ENCODE measurements around the gene NDFIP1.
"Not testable (repeated sequence)": the region's sequence is repeated elsewhere in the genome, so short reads cannot be mapped to it uniquely, and the experiment has no call there.

The NDFIP1 gene

DNA sequence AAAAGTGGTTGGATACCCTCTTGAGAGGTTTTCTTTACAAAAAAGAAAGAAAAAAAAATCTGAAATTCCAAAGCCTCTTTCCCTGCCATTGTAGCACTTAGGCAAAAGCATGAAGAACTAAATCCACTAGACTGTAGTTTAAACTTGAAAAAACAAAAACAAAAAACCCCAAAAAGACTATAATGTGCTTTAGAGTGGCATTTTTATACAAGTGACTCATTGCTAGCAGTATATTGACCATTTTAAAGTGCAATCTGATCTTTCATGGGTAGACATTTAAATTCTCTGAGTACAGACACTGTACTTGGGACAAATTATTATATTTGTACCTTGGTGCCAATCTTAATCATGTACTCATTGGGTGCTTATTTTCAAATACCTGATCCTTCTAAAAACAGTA, 50.8 kb downstream of the NDFIP1 start:
- no peak for FAIRE-seq

DNA sequence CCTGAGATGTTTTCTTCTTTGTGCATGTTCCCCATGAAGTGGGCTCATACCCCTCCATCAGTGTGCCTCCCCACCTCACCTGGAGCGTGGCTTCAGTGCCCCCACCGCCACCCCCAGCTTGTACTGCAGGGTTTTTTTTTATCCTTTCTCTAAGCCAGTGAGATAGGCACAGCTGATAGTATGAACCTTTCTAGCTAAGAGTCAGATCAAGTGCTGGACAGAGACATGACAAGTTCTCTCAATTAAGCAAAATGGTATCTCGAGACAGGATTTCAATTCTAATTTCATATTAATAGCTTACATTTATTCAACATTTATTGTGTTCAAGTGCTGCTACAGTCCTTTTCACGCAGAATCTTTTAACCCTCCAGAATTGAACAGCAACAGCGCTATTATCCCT, 55.7 kb downstream of the NDFIP1 start:
- no peak for FAIRE-seq

DNA sequence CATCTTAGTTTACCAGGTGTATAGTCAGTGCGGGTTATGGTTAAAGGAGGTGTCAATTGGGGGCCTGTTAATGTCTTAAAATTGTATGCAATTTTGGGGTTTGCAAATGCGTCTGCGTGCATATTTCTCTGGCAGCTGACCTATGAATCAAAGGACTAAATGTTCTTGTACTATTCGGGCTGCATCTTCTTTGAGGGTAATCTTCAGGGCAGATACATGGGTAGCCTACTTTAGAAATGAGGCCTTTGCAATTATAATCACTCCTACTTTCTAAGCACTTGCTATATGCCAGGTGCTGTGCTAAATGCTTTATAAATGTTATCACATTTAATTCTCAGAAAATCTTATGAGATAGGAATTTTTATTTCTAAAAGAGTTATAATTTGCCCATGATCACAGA, 58.2 kb downstream of the NDFIP1 start:
- no peak for FAIRE-seq

DNA sequence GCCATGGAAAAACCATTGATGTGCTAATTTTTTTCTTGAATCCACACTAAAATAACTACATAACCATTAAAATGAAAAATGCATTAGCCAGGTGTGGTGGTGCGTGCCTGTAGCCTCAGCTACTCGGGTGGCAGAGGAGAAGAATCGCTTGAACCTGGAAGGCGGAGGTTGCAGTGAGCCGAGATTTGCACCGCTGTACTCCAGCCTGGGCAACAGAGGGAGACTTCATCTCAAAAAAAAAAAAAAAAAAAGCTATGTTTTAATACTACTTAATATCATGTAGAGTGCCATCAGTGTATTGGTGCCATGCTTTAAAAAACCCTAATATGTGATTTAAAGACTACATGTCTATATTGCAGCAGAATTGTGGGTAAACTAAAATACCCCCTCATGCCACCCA, 58.9 kb downstream of the NDFIP1 start:
- no peak for FAIRE-seq

DNA sequence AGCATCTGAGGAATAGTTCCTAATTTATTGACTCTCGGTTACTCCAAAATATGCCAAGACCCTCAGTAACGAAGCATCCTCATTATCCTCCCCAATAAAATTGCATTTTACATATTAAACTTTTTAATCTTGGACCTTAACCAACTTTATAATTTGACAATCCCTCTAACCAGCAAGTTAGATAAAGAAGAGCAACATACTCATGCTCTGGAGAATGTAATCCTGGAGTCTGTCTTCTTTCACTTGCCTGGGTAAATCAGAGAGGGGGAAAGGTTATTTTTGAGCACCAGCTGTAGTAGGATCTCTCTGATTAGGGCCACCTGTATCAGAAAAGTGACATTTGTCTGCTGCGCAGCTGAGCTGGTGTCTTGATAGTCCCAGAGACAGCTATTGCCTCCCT, 59.8 kb downstream of the NDFIP1 start:
- FAIRE-seq = no peak

DNA sequence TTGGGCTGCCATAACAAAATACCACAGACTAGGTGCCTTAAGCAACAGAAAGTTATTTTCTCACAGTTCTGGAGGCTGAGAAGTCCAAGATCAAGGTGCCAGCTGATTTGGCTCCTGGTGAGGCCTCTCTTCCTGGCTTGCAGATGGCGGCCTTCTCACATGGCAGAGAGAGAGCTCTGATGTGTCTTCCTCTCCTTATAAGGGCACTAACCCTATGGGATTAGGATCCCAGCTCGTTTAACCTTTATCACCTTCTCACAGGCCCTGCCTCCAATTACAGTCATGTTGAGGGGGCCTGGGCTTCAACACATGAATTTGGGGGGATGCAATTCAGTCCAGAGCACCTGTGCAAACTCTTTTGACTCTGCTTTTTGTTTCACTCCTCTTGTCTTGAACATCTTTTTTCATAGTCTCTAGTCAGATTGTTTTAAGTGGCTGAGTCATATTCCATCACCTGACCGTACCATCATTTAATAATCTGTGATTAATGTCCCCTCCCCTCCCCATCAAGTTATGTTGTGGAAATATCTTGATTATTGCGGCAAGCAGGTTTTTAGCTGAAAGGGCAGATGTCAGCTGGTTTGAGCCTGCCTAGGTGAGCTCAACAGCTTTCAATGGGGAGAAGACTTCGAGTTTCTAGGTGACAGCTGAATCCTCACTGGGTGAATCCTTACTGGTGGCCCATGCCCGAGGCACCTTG, 61.8 kb downstream of the NDFIP1 start:
- FAIRE-seq = no peak

DNA sequence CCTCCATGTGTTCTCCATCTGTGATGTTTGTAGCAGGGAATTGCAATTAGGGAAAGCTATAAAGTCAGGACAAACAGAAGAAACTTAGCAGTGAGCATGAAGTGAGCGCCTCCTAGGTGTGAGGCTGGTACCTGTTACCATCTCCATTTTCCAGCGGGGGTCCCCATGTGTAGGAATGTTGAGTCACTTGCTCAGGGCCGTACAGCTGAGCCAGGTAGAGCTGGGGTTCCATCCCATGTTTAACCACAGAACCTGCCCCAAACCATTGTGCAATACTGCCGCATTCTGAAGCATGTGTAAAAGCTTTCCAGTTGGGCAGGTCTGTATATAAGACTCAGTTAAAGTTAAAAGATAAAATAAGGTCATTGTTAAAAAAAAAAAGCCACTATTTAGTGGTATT, 62.7 kb downstream of the NDFIP1 start:
- no peak for FAIRE-seq

DNA sequence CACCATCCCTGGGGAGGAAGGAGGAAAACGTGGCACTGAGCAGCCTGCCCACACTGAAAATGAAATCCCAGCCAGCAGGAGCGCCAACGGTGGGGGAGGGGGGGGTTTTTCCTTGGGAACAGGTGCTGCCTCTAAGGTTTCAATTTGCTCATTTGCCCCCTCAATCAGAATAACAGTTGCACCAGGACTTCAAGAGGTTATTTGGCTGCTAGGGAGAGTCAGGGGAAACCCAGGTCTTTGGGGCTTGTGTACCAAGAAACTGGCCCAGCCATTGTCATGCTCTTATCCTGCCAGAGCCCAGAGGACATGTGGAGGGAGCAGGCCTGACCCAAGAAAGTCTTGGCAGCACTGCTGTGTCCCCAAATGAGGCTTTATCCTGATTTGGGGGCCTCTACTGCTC, 66.5 kb downstream of the NDFIP1 start:
- FAIRE-seq = no peak

DNA sequence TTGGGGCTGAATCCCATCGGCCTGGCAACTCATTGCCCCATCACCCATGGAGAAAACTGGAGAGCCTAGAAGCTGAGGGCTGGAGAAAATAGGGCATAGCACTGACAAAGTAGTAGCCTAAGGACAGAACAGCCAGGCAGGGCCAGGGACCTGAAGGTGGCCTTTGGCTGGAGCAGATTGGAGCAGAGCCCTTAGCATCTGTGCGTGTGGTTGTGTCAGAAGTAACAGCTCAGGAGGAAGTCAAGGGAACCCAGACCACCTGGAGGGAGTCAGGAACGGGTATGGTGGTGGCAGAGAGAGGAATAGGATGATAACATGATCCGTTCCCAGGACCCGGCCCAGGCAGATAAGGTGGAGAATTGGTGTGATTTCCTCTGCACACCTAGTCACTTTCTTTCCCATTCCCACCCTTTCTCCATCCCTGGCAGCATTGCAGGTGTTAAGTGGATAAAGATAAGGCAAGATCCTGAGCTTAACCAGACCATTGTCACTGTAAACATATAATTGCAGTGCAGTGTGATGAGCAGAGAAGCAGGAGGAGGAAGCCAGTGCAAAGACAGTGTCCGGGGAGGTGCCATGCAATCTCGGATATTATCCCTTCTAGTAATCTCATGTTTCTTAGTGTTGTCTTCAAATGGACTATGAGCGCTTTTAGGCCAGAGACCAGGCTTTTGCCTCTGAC, 67.0 kb downstream of the NDFIP1 start:
- FAIRE-seq = no peak

DNA sequence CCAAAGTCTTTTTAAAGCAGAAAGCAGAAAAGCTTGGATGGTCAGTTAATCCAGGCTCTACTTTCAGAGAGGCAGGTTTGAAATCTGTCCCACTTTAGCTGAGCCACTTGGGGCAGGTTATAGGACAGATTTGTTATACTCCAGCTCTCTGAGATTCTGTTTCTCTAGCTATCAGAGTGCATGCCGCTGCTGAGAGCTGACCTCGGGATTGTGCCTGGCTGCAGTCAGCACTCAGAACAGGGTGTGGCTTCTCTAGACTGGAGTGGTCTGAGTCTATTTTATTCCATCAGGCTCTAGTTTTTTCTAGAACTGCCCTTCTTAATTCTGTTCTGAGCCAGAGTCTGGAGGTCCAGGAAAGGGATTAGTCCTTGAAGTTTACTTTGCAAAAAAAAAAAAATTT, 67.7 kb downstream of the NDFIP1 start:
- FAIRE-seq = no peak

DNA sequence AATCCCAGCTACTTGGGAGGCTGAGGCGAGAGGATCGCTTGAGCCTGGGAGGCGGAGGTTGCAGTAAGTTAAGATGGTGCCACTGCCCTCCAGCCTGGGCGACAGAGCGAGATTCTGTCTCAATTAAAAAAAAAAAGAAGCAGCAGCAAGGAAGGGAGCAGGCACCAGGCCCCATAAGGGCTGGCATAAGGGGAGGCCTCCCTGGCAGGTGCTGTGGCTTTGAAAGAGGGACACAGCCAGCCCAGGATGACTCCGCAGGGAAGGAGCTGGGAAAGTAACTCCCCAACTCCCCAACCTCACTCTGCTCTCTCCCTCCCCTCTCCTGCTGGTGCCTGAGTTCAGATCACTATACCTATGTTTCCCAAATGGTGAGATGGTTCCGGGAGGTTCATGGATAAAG, 70.1 kb downstream of the NDFIP1 start:
- no peak for FAIRE-seq

DNA sequence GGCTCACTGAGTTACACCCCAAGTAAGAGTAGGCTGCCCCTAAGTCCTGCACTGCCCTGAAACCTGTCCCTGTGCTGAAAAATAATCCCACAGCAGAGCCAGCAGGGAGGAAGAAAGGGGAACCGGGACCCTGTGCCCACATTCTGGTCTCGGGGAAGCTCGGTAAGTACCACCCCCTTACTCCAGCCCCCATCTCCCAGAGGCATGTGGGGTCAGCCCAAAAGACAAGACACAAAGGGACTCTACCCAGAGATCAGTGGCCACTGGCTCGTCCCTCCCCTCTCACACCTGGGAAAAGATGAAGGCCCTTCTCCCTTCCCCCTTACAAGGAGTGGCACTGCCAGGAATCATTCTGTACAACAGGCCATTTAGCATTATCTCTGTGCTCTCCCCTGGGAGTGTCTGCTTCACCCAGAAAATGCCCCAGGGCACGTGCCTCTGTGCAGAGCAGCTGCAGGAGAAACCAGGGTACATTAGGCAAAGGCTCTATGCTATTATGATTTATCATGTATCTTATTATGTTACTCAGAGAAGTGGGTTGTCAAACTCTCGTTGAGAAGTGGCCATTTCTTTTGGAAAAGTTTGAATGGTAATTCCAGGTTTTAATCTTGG, 71.3 kb downstream of the NDFIP1 start:
- no peak for FAIRE-seq

DNA sequence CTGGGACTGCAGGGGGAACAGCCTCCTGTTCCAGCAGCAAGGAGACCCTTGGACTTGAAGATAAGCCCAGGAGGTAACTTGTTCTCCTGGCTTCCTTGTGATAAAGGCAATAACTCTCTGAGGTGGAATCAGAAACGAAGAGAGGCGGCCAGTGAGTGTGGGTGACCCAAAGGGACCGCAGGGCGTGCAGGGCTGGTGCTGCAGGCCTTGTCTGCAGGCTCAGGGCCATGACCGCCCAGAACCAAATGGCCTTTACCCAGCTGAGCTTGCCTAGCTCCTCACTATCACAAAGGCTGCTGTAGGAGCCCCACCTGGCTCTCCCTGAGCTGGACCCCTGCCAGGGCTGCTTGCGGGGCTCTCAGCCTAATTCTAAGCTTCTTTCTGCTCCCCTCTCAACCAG, 72.5 kb downstream of the NDFIP1 start:
- no peak for FAIRE-seq

DNA sequence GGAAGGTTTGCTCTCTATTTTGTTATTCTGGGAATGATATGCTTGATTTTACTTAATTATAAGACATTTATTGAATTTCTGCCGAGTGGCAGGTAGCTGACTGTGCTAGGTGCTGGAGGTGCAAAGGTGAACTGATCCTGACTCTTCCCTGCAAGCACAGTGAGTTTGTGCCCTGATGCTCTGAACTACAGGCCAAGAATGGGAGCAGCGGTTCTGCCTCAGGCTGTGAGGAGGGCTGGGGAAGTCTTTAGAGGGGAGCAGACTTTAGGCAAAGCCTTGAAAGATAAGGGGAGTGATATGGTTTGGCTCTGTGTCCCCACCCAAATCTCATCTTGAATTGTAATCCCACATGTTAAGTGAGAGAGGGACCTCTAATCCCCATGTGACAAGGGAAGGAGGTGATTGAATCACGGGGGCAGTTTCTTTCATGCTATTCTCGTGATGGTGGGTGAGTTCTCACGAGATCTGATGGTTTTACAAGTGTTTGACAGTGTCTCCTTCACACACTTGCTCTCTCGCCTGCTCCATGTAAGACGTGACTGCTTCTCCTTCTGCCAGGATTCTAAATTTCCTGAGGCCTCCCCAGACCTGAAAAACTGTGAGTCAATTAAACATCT, 73.1 kb downstream of the NDFIP1 start:
- no peak for FAIRE-seq

DNA sequence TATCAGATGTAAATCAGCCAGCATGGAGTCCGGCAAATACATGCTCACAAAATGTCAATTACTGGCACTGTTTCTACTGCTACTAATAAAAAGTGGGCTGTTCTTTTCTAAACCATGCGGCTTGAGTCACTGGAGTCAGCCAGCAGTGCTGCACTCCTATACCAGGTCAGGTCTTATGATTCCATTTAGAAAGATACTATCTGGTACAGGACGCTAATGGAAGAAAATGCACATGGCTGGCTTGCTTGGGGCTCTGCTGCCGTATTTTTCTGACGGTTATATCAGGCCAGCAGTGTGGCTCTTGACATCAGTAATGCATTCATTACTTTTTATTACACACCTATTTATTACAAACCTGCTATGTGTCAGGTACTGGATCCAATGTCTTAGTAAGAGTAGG, 74.3 kb downstream of the NDFIP1 start:
- no peak for FAIRE-seq

DNA sequence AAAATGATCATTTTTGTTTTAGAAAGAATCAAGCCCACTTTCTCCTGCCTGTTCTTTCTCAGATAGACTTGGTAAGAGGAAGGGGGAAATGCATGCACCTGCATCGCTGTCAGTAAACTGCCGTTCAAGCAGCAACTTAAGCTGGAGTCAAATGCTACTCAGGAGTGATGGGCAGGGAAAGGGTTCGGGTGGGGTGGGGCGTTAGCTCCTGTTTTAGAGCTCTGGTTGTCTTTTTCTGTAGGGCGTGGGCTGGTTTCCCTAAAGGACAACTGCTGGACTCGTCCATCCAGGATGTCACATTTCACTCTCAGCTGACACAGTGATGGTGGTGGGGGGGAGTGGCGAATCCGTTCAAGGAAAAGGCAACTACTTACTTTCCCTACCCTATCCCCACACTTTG, 75.0 kb downstream of the NDFIP1 start:
- no peak for FAIRE-seq

DNA sequence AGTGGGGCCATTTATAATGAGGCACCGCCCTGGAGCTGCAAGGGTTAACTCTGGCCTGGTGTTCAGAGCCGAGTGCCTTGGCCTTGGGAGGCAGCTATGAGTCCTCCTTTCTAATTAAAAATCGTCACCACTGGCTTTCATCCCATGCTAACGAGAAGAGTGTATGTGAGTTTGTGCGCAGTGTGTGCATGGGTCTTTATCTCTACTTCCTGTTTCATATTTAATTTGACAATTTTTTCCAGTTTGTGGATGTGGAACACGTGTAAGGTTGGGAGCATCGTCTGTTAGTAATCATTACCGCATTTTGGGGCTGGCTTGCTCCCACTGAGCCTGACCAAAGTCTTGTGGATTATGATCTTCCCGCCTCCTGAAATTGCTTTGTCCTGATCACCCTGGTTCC, 76.4 kb downstream of the NDFIP1 start:
- FAIRE-seq = no peak

DNA sequence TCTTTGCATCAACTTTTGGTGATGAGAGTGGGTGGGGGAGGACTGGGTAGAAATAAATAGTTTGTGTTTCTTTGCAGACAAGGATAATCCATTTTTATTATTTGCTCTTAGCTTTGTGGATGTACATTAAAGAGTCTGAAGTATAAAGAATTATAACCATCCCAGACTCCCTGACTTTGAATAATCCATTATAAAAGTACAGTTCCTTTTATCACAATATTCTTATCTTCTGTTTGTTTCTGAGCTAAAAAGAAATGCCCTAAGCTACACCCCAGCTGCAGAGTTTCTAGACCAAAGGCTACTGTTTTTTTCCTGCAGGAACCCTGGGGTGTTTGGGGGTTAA, 77.9 kb downstream of the NDFIP1 start:
- no peak for FAIRE-seq

DNA sequence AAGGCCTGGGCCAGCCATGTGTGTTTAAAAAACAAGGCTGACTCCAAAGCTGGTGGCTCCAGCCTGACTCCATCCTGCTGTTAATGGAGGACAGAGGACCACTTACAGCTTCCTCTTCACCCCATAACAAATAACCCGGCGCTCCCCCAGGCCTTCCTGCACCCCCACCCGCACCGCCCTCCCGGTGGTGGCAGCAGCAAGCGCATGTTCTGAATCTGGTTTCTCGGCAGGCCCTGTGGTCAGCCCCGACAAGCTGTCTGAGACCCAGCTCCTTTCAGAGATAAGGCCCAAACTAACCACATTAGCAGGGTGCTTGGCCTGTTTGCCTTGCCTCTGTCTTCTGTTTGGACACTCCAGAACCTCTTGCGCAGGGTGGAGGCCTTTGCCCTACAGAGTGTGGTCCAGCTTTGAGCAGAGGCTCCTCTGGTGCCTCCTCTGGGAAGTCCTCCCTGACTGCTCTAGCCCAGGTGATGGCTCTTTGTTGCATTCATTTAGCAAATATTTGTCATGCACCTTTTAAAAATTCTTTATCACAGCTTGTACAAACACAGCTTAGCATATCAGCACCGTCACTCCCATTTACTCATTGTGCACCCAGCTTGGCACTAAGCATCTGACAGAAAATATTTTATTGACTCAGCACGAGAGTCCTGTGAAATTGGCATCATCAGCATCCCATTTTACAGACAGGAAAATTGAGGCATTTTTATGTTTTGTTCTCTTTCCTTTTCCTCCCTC, 78.4 kb downstream of the NDFIP1 start:
- FAIRE-seq = no peak

DNA sequence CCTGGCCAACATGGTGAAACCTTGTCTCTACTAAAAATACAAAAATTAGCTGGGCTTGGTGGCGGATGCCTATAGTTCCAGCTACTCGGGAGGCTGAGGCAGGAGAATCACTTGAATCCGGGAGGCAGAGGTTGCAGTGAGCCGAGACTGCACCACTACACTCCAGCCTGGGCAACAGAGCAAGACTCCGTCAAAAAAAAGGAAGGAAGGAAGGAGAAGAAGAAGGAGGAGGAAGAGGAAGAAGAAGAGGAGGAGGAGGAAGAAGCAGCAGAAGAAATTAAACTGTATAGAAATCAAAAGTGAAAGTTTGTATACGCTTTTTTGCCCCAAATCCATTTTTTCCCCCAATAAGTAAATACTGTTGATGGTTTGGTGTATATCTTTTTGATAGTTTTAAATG, 80.1 kb downstream of the NDFIP1 start:
- FAIRE-seq = not testable (repeated sequence)

DNA sequence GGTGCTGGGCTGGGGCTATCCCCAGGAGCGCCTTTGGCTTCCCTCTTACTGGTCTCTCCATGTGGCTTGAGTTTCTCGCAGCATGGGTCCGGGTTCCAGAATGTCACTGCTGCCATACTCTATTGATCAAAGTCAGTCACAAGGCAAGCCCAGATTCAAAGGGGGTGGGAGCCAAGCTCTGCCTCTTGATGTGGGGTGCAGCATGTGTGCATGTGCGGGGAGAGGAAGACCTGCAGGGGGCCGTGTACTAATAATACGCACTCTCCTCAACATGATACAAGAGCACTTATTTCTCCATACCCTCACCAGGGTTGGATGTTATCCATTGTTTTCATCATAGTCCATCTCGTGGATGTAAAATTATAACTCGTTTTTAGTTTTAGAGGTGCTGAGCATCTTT, 81.2 kb downstream of the NDFIP1 start:
- no peak for FAIRE-seq

DNA sequence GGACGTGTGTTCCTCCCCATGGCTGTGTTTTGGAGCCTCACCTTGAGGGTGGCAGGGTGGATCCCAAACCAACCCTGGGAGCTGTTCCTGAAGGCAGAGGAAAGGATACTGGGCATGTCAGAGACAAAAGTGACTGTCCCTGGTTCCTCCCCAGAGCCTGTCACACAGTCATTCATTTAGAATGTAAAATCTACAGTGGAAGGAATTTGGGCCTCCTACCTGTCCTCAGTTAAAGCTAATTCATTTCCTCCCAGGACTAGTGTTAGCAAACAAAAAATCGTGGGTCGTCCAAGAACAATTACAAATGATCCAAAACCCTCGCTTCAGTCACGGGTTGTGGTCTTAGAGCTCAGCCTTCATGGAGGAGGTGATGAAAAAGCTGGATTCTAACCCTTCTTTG, 83.2 kb downstream of the NDFIP1 start:
- no peak for FAIRE-seq

DNA sequence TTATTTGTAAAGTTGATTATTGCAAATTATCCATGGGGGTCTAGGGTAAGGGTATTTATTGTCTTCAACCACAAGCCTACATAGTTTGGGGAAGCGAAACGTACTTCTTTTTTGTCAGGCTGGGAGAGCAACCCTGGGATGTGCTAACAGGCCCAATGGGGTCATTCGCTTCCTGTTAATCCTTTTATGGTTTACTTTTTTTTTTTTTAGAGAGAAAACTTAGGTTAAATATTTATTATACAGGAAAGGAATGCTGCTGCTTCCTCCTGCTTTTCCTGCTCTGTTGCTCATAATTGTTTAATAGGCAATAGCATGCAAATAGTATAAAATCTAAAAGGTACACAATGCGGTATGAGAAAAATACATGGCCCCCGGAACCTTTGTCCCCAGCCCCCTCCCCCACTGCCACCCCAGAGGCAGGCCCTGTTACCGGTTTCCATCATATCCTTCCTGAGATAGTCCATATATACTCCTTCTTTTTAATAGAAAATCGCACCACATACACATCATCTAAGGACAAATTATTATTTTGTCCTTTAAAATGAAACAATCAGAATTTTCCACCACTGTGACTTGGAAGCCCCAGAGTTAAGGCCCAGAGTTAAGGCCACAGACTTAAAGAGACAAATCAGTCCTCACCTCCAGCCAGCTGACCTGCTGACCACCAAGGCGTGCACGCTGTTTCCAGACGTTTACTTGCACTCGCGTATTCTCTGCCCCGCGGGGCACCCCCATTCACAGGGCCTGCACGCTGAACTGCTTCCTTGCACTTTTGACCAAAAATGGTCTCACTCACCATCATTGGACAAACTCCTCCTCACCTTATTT, 83.9 kb downstream of the NDFIP1 start:
- FAIRE-seq = no peak

Data from A204.1 (cell line).